GM13976 (cell line): Measurements from ENCODE around the gene FGF14.

Source experiments
- DNase-seq: peaks from one replicate; pipeline ENCODE4 v3.0.0; 2012; ENCODE audit warnings: low spot score
- in situ Hi-C: fragments of 300-500 bp; cut with MboI; formaldehyde crosslinking; loops from one replicate; pipeline ENCODE4 v1.12.0; 2022; ENCODE audit warnings: low sequenced_read_pairs, mixed read lengths, inconsistent platforms; ENCODE audit not compliant: unreplicated experiment
- TF ChIP-seq, protein P1 (sequence below): IDR thresholded peaks from 2 replicates; pipeline ENCODE4 v1.5.1; 2012; ENCODE audit warnings: borderline replicate concordance, mild to moderate bottlenecking; ENCODE audit not compliant: insufficient read depth; ENCODE audit errors: extremely low read depth, missing control alignments, control extremely low read depth

Gene FGF14

DNA sequence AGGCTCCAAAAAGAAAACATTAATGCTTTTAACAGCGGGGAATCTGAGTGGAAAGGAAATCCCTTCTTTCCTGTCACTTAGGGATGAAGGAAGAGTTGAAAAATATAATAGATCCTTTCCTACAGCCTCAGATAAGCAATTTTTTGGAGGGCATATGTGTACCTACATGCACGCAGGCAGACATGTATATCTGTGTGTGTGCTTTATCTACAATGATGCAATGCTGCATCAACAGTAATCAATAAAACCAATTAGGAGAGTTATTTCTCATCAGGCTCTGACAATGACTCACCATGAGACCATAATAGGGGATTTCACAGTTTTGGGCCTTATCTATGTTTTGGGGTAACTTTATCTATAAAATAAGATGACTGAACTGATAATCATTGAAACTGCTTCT lies 505.3 kb downstream of the FGF14 start:
- TF ChIP-seq, protein P1, sequence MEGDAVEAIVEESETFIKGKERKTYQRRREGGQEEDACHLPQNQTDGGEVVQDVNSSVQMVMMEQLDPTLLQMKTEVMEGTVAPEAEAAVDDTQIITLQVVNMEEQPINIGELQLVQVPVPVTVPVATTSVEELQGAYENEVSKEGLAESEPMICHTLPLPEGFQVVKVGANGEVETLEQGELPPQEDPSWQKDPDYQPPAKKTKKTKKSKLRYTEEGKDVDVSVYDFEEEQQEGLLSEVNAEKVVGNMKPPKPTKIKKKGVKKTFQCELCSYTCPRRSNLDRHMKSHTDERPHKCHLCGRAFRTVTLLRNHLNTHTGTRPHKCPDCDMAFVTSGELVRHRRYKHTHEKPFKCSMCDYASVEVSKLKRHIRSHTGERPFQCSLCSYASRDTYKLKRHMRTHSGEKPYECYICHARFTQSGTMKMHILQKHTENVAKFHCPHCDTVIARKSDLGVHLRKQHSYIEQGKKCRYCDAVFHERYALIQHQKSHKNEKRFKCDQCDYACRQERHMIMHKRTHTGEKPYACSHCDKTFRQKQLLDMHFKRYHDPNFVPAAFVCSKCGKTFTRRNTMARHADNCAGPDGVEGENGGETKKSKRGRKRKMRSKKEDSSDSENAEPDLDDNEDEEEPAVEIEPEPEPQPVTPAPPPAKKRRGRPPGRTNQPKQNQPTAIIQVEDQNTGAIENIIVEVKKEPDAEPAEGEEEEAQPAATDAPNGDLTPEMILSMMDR = no peak
- in situ Hi-C loops = no loop called here
- DNase-seq = no peak

DNA sequence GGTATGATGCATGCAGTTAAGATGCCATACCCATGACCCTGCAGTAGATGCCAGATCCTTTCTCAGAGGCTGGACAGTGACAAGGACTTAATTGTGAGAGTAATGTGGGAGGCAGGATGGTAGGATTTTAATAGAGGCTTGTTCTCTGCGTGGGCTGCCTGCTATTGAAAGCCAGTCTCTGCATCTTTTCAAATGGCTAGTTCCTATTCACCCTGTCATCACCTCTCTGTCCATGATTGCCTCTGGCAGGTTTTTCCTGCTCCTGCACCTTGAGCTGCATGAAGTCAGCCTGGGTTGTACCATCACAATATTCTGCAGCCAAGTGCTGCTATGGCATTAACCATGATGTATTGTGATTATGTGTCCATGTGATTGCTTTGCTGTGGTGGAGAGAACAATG lies 508.8 kb downstream of the FGF14 start:
- in situ Hi-C loops = no loop called here
- no peak for DNase-seq
- TF ChIP-seq, protein P1 = no peak

DNA sequence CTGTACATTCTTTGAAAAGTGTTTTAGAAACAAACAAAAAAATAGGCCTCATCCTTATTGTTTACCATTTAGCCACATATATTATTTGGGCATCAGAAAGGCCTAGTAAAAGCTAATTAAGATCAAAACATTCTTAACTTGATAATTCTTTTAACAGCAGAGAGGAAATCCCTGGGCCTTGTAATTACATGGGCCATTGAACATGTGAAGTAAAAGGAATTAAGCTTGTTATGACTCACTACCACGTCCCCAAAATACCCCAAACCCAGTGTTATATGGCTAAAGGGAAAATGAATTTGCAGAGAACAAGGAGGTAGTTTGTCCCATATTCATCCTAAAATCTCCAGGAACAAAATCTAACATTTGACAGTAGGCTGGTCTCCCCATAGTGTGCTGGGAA lies 509.6 kb downstream of the FGF14 start:
- DNase-seq = no peak
- in situ Hi-C loops = no loop called here
- TF ChIP-seq, protein P1 = no peak

DNA sequence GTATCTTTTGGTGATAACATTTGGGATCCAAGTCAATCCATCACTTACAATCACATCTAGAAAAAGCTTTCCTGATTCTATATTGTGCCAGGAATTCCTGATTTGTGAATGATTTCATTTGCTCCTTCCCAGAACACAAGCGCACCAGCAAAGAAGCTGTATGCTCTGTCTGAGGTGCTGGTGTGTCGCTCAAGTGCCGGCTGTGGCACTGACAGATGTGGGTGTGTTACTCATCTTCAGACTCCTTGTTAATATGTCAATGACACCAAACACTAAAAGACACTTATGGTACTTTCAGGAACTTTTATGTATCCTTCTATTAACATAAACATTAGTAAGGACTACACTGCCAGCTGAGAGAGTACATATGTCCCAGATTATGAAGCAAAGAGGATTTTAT lies 520.3 kb downstream of the FGF14 start:
- DNase-seq = no peak
- TF ChIP-seq, protein P1 = no peak
- in situ Hi-C loops = no loop called here

DNA sequence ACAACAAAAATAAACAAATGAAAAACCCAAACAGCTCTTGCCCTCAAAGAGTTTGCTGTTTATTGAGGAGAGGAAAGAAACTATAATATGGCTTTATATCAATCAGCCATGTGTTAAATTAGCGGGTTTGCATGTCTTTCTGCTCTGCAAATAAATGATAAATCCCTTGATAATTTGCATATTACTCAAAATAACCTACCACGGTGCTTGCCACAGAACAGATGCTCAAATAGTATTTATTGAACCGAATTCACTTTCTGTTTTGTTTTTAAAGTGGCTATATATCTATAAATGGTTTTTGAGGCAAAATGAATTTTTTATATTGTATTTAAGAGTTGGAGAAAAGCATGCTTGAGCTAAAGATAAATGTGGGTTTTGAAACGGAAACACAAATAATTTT lies 521.3 kb downstream of the FGF14 start:
- TF ChIP-seq, protein P1 = no peak
- no peak for DNase-seq
- in situ Hi-C loops = no loop called here

DNA sequence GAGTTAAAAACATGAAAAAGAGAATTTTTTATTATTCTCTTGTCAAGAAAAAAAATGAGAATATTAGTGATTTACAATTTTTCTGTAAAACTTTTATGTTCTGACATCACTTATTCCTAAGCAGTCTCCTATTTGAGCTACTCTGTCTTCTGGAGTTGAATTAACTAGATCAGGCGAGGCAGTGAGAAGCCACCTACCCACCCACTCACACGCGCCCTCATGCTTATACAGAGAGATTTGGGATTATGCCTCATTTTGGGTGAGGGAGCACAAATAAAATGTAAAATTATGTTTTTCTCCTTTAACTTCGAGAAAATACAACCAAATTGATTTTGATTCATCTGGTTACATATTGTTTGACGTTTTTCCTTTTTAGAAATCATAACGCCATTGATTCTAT lies 524.9 kb downstream of the FGF14 start:
- DNase-seq = no peak
- in situ Hi-C loops = no loop called here
- TF ChIP-seq, protein P1 = no peak
